ENCODE results near the gene ITPR2.
"Not testable (repeated sequence)": the region's sequence is repeated elsewhere in the genome, so short reads cannot be mapped to it uniquely, and the experiment has no call there.

The ITPR2 gene

GRCh38 chr12:26606911-26607310 is 226.1 kb downstream of the ITPR2 start:
- DNase-seq: no peak
- H3K27ac Mint-ChIP-seq: no peak overlapping the region
- peaks cover under 1% of the 10 kb centered on the region for H3K36me3 Mint-ChIP-seq (ENCODE audit: low read depth)
- TF ChIP-seq CTCF (IDR thresholded peaks at IDR 0.05): no peak
- H3K9me3 Mint-ChIP-seq: no peaks in the 10 kb centered on the region
- H3K27me3 Mint-ChIP-seq (ENCODE audit: low read depth, poor library complexity): peaks cover 9% of the 10 kb centered on the region
- no peaks in the 10 kb centered on the region for H3K4me1 Mint-ChIP-seq
- no peak overlapping the region for H3K4me3 Mint-ChIP-seq

GRCh38 chr12:26604813-26605212 is 228.2 kb downstream of the ITPR2 start:
- H3K9me3 Mint-ChIP-seq, H3K4me3 Mint-ChIP-seq, DNase-seq: not testable (repeated sequence)

GRCh38 chr12:26599096-26599695 is 233.8 kb downstream of the ITPR2 start:
- Mint-ChIP-seq H3K4me1 (no peaks in the 10 kb centered on the region), H3K27me3 (ENCODE audit: low read depth, poor library complexity) (peaks cover 3% of the 10 kb centered on the region), H3K4me3 (no peak overlapping the region), H3K27ac (no peak overlapping the region), H3K36me3 (ENCODE audit: low read depth) (peaks cover 5% of the 10 kb centered on the region), H3K9me3 (no peaks in the 10 kb centered on the region)
- DNase-seq: no peak
- TF ChIP-seq CTCF (IDR thresholded peaks at IDR 0.05): no peak

More at GRCh38 chr12:26604813-26605212, 228.2 kb downstream of the ITPR2 start:
- not testable (repeated sequence) for H3K4me1 Mint-ChIP-seq; H3K36me3 Mint-ChIP-seq (ENCODE audit: low read depth); H3K27me3 Mint-ChIP-seq (ENCODE audit: low read depth, poor library complexity); H3K27ac Mint-ChIP-seq

GRCh38 chr12:26595806-26596205 is 237.2 kb downstream of the ITPR2 start:
- Mint-ChIP-seq H3K4me1 (no peaks in the 10 kb centered on the region), H3K36me3 (ENCODE audit: low read depth) (no peaks in the 10 kb centered on the region), H3K27me3 (ENCODE audit: low read depth, poor library complexity) (peaks cover 3% of the 10 kb centered on the region), H3K9me3 (no peaks in the 10 kb centered on the region), H3K27ac (no peak overlapping the region), H3K4me3 (no peak overlapping the region)
- TF ChIP-seq CTCF (IDR thresholded peaks at IDR 0.05): no peak
- DNase-seq: no peak

- Mint-ChIP-seq H3K9me3 (no peaks in the 10 kb centered on the region), H3K4me3 (no peak overlapping the region), H3K36me3 (ENCODE audit: low read depth) (no peaks in the 10 kb centered on the region), H3K4me1 (peaks cover 6% of the 10 kb centered on the region), H3K27ac (no peak overlapping the region), H3K27me3 (ENCODE audit: low read depth, poor library complexity) (no peaks in the 10 kb centered on the region)
- no peak for DNase-seq
- TF ChIP-seq CTCF (IDR thresholded peaks at IDR 0.05): no peak
Measured at GRCh38 chr12:26580619-26581018, 252.4 kb downstream of the ITPR2 start.

GRCh38 chr12:26576266-26576665 is 256.7 kb downstream of the ITPR2 start:
- no peaks in the 10 kb centered on the region for H3K9me3 Mint-ChIP-seq
- no peak overlapping the region for H3K4me3 Mint-ChIP-seq
- DNase-seq: no peak
- no peaks in the 10 kb centered on the region for H3K36me3 Mint-ChIP-seq (ENCODE audit: low read depth)
- H3K27ac Mint-ChIP-seq: no peak overlapping the region
- H3K27me3 Mint-ChIP-seq (ENCODE audit: low read depth, poor library complexity): peaks cover 3% of the 10 kb centered on the region
- H3K4me1 Mint-ChIP-seq: peaks cover 22% of the 10 kb centered on the region
- no peak for TF ChIP-seq CTCF (IDR thresholded peaks at IDR 0.05)

Data from nephron progenitor cell (in vitro differentiated cells).